Ishikawa (cell line): ENCODE measurements around the gene FGGY.

ENCODE experiments used
- EP300 ChIP-seq: IDR thresholded peaks from 2 replicates; pipeline ENCODE4 v1.6.1; 2012; ENCODE audit warnings: borderline replicate concordance
- RAD21 ChIP-seq: IDR thresholded peaks from 2 replicates; pipeline ENCODE4 v1.6.1; 2012; ENCODE audit warnings: low read depth
- YY1 ChIP-seq: IDR thresholded peaks from 2 replicates; pipeline ENCODE4 v1.6.1; 2012; ENCODE audit warnings: low read depth
- TF ChIP-seq, protein P1 (sequence below): IDR thresholded peaks from 2 replicates; pipeline ENCODE4 v1.6.1; 2012

DNA sequence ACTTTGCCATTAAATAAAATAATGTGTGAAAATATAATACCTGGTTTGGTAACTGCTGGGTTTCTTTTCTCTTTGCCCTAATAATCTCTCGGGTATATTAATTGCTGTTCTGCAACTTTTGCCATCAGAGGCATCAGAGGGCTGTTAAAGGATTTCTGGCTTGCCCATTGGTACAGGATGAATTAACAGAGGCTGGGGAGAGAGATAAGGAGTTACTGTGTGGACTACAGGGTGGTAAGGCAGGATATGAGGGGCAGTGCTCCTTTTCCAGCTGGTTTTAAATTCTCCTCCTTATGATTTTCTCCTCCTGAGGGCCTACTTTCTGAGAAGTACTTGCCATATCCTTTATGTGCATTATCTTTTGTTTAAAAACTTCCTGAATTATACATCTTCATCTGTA, 48.3 kb downstream of the FGGY start:
- no peak for TF ChIP-seq RAD21
- TF ChIP-seq, protein P1, sequence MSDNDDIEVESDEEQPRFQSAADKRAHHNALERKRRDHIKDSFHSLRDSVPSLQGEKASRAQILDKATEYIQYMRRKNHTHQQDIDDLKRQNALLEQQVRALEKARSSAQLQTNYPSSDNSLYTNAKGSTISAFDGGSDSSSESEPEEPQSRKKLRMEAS, result no peak
- no peak for TF ChIP-seq YY1
- TF ChIP-seq EP300, result no peak
